PFSK-1 (cell line): ENCODE data around the gene PIKFYVE.

Experiments used
- POLR2AphosphoS5 ChIP-seq: IDR thresholded peaks from 2 replicates; pipeline ENCODE4 v1.6.1; 2012; ENCODE audit warnings: low read depth, mild to moderate bottlenecking, control low read depth, low read length, moderate library complexity
- REST ChIP-seq, 2 experiments: IDR thresholded peaks; 2 replicates each; pipeline versions ENCODE4 v1.6.1 to v1.8.0; 2011 to 2012; ENCODE audit warnings: low read depth in 2 of 2, low read length in 2 of 2, control low read depth in 1 of 2, inconsistent platforms in 1 of 2, mild to moderate bottlenecking in 1 of 2, moderate library complexity in 1 of 2; ENCODE audit not compliant: insufficient read depth in 1 of 2

- no peak for TF ChIP-seq REST (IDR thresholded peaks at IDR 0.05; ENCODE audit: insufficient read depth in 1 of 2, low read depth in 2 of 2, low read length in 2 of 2)
- TF ChIP-seq POLR2AphosphoS5, result no peak
Measured at GRCh38 chr2:208300847-208301618, 35.0 kb downstream of the PIKFYVE start.
